ENCODE data around the gene CCSER1. TPM values are rescaled to one million over a fixed set of nuclear protein-coding genes. Genes with fewer than 3 reads are reported as not detected.

CCSER1 gene
- total and polyA plus RNA-seq, 2 of the 8 experiments (the other 6 are each of a cell fraction or from before 2014, with no cell fraction given): 0.26 to 0.84 TPM

- TF ChIP-seq ZNF274 (IDR thresholded peaks at IDR 0.05; ENCODE audit: borderline replicate concordance, extremely low read depth, low read length) (no peak), TAF1 (IDR thresholded peaks at IDR 0.05; ENCODE audit: low read depth, low read length) (no peak), FOSL1 (IDR thresholded peaks at IDR 0.05; ENCODE audit: insufficient read depth, low read depth, low read length) (no peak), EZH2 (IDR thresholded peaks at IDR 0.05; ENCODE audit: low read depth, low read length, severe bottlenecking) (no peak)
- TF ChIP-seq, protein P1, sequence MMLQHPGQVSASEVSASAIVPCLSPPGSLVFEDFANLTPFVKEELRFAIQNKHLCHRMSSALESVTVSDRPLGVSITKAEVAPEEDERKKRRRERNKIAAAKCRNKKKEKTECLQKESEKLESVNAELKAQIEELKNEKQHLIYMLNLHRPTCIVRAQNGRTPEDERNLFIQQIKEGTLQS (IDR thresholded peaks at IDR 0.05; ENCODE audit: insufficient read depth, low read depth, low read length): no peak
Measured at GRCh38 chr4:90211174-90211573, 84.0 kb downstream of the CCSER1 start (continued).
